ENCODE data around the gene GRIP1. TPM values are rescaled to one million over a fixed set of nuclear protein-coding genes. Genes with fewer than 3 reads are reported as not detected.

GRIP1 gene, protein sequence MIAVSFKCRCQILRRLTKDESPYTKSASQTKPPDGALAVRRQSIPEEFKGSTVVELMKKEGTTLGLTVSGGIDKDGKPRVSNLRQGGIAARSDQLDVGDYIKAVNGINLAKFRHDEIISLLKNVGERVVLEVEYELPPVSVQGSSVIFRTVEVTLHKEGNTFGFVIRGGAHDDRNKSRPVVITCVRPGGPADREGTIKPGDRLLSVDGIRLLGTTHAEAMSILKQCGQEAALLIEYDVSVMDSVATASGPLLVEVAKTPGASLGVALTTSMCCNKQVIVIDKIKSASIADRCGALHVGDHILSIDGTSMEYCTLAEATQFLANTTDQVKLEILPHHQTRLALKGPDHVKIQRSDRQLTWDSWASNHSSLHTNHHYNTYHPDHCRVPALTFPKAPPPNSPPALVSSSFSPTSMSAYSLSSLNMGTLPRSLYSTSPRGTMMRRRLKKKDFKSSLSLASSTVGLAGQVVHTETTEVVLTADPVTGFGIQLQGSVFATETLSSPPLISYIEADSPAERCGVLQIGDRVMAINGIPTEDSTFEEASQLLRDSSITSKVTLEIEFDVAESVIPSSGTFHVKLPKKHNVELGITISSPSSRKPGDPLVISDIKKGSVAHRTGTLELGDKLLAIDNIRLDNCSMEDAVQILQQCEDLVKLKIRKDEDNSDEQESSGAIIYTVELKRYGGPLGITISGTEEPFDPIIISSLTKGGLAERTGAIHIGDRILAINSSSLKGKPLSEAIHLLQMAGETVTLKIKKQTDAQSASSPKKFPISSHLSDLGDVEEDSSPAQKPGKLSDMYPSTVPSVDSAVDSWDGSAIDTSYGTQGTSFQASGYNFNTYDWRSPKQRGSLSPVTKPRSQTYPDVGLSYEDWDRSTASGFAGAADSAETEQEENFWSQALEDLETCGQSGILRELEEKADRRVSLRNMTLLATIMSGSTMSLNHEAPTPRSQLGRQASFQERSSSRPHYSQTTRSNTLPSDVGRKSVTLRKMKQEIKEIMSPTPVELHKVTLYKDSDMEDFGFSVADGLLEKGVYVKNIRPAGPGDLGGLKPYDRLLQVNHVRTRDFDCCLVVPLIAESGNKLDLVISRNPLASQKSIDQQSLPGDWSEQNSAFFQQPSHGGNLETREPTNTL
- total RNA-seq: not detected in 2 replicates

DNA sequence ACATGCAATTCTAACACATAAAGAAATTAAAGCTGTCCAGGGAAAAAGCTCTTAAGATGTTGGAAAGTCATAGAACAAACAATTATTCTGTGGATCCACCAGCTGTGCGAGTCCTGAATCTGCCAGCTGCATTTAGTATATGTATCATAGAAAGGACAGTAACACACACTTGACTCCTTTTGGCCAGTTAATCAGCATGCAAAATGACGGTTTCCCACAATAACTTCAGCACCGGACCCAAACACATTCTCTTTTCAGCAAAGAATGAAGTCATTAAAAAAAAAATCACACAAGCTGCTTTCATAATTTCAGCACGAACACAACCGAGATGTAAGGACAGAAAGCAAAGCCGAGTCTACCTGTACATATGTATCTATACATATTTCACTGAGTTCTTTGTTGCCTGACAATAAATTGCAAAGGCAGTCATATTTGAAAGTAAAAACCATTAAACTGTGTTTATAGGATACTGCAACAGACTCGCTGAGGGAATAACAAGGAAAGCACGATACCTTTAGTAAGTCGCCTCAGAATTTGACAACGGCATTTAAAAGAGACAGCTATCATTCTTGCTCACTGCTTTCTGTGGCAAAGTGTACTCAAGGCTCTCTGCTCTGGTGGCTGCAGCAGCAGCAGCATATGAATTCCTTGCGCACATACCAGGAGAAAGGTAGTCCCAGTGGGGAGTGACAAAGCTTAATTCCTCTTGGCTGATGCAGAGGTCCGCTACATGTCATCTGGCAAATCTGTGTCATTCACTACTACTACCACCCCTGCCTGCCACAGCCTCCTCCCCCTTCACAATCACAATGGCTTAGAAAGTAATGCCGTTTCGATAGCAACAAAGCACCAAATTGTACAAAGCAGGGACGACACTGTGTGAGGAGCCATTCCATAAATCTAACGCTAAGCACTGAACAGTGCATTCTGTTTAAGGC, at the start of gene GRIP1:
TSS of gene GRIP1 (minus strand) at position 739 of the 938 bp plus-strand sequence. CDS start at position 567, 172 bp downstream.
- DNase-seq (ENCODE audit: low spot score): no peak
- Mint-ChIP-seq H3K9me3 (no peaks in the 10 kb centered on the region), H3K4me3 (ENCODE audit: low read depth) (no peak within 1 kb of the TSS), H3K4me1 (ENCODE audit: low read depth) (no peaks in the 10 kb centered on the region), H3K27ac (no peak within 1 kb of the TSS), H3K36me3 (ENCODE audit: low read depth) (no peaks in the 10 kb centered on the region), H3K27me3 (ENCODE audit: low read depth) (peaks cover 20% of the 10 kb centered on the region)
- intact Hi-C loops (cut with micrococcal nuclease): no loop called here

DNA sequence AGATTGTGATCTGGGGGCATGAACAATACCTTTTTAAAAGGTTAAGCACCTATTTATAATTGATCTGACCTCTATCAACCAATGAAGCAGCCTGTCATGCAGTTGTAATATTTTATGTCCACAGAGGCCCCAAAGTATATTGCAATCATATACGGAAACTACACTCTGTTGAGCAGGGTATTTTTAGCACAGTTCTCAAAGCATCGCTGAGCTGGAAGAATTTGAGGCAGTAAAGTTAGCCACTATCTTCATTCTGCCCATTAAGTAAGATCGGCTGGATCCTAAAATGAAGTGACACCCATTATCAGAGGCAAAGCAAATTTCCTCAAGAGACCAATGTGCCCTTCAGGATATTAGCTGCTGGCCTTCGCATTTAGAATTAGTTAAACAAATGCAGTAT, 47.7 kb upstream of the GRIP1 start:
- no peak overlapping the region for H3K27ac Mint-ChIP-seq
- no peaks in the 10 kb centered on the region for H3K4me1 Mint-ChIP-seq (ENCODE audit: low read depth)
- H3K4me3 Mint-ChIP-seq (ENCODE audit: low read depth): no peak overlapping the region

DNA sequence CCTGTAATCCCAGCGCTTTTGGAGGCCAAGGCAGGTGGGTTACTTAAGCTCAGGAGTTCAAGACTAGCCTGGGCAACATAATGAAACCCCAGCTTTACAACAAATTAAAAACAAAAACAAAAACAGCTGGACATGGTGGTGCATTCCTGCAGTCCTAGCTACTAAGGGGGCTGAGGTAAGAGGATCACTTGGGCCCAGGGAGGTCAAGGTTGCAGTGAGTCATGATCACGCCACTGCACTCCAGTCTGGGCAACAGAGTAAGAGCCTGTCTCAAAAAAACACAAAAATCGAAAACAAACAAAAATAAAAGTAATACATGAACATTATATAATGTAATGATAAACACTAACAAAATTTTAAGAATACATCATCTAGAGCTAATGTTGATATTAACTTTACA, 46.2 kb upstream of the GRIP1 start:
- H3K9me3 Mint-ChIP-seq: no peaks in the 10 kb centered on the region
- peaks cover 5% of the 10 kb centered on the region for H3K27me3 Mint-ChIP-seq (ENCODE audit: low read depth)
- no peak for DNase-seq (ENCODE audit: low spot score)
- H3K27ac Mint-ChIP-seq: no peak overlapping the region
- no peaks in the 10 kb centered on the region for H3K4me1 Mint-ChIP-seq (ENCODE audit: low read depth)
- no peak overlapping the region for H3K4me3 Mint-ChIP-seq (ENCODE audit: low read depth)
- intact Hi-C loops (cut with micrococcal nuclease): no loop called here
- no peaks in the 10 kb centered on the region for H3K36me3 Mint-ChIP-seq (ENCODE audit: low read depth)

More for the DNA sequence above, 47.7 kb upstream of the GRIP1 start:
- H3K27me3 Mint-ChIP-seq (ENCODE audit: low read depth): peaks cover 7% of the 10 kb centered on the region
- DNase-seq (ENCODE audit: low spot score): no peak
- H3K9me3 Mint-ChIP-seq: no peaks in the 10 kb centered on the region
- intact Hi-C loops (cut with micrococcal nuclease): no loop called here
- no peaks in the 10 kb centered on the region for H3K36me3 Mint-ChIP-seq (ENCODE audit: low read depth)

DNA sequence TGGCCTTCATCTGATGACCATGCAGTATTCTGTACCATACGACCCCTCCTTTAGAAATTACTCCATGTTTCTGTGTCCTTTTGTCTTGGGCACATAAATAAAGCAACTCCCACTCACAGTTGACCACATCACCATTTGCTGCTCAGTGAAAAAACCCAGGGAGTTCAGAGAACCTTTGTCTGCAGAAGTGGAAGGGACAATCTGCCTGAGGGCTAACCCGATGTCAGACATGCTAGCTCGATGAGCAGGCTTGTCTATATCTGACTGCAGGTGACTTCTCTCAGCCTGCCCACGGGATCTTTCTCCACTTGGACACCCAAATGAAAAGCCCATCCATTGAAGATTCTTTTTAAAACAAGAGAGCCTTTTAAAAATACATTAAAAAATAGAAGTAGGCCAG, 45.7 kb upstream of the GRIP1 start:
- no peaks in the 10 kb centered on the region for H3K36me3 Mint-ChIP-seq (ENCODE audit: low read depth)
- no peak for DNase-seq (ENCODE audit: low spot score)
- H3K9me3 Mint-ChIP-seq: no peaks in the 10 kb centered on the region
- peaks cover 5% of the 10 kb centered on the region for H3K27me3 Mint-ChIP-seq (ENCODE audit: low read depth)
- H3K4me1 Mint-ChIP-seq (ENCODE audit: low read depth): no peaks in the 10 kb centered on the region
- intact Hi-C loops (cut with micrococcal nuclease): no loop called here
- H3K4me3 Mint-ChIP-seq (ENCODE audit: low read depth): no peak overlapping the region
- no peak overlapping the region for H3K27ac Mint-ChIP-seq

DNA sequence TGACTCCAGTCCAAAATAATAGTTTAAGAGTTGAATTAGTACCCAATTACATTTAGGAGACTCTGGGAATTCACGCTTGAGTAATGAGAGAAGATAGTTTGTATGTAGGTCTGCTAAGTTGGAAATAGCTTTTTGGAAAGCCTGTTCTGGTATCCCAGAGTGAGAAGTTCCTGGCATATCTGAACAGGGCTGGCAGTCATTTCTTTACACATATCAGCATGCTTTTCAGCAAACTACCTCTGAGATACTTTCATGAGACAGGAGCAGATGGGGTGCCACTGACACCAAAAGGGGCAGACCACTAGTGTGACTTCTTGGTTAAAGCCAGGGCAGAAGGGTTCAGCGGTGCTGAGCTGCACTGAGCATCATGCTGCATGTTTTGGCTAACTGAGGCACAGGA, 45.1 kb upstream of the GRIP1 start:
- H3K27me3 Mint-ChIP-seq (ENCODE audit: low read depth): peaks cover 5% of the 10 kb centered on the region
- H3K9me3 Mint-ChIP-seq: no peaks in the 10 kb centered on the region
- no peak overlapping the region for H3K4me3 Mint-ChIP-seq (ENCODE audit: low read depth)
- no peaks in the 10 kb centered on the region for H3K36me3 Mint-ChIP-seq (ENCODE audit: low read depth)
- no peaks in the 10 kb centered on the region for H3K4me1 Mint-ChIP-seq (ENCODE audit: low read depth)
- no peak overlapping the region for H3K27ac Mint-ChIP-seq
- no peak for DNase-seq (ENCODE audit: low spot score)
- intact Hi-C loops (cut with micrococcal nuclease): no loop called here

DNA sequence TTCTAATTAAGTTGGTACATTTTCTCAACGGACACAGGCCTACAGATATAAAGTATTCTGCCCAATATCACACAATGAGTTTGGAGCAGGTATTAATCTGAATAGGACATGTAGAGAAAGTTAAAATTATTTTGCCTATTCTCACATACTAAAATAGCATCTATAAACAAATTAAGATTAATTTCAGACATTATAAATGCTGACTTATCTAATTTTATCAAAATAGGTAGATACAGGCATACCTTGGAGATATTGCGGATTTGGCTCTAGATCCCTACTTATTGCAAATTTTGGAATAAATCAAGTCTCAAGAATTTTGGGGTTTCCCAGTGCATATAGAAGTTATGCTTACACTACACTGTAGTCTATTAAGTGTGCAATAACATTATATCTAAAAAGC, 41.0 kb upstream of the GRIP1 start:
- H3K27ac Mint-ChIP-seq: no peak overlapping the region
- H3K27me3 Mint-ChIP-seq (ENCODE audit: low read depth): peaks cover 5% of the 10 kb centered on the region
- H3K4me3 Mint-ChIP-seq (ENCODE audit: low read depth): no peak overlapping the region
- H3K9me3 Mint-ChIP-seq: no peaks in the 10 kb centered on the region
- H3K4me1 Mint-ChIP-seq (ENCODE audit: low read depth): peaks cover under 1% of the 10 kb centered on the region
- DNase-seq (ENCODE audit: low spot score): no peak
- intact Hi-C loops (cut with micrococcal nuclease): no loop called here
- H3K36me3 Mint-ChIP-seq (ENCODE audit: low read depth): no peaks in the 10 kb centered on the region

DNA sequence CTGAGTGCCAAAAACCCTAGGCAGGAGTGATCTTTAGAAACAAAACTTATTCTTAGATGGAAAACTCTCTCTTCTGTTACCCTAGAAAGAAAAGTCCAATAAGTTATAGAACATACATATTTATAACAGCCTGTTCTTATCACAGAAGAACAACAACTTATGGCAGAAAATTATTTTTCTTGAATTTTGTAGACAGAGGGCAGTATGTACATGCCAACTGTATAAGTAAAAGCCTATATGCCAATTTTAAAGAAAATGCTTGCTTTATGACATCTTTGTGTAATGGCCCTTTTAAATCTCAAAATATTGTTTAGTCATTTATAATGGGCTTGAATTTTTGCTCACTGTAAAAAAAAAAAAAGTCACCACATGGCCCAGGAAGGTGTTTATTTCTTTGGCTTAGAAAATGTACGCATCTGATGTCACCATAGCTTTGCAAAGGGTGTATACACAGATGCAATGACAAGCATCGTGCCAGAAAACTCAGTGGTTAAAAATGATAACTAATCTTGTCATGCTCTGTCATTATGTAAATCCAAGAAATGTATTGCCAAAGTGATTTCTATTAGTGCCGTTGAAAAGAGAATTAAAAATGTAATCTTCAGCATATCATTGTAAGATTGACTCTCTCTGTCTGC, 38.3 kb upstream of the GRIP1 start:
- Mint-ChIP-seq H3K9me3 (no peaks in the 10 kb centered on the region), H3K36me3 (ENCODE audit: low read depth) (no peaks in the 10 kb centered on the region), H3K4me3 (ENCODE audit: low read depth) (no peak overlapping the region), H3K27ac (no peak overlapping the region), H3K4me1 (ENCODE audit: low read depth) (peaks cover 8% of the 10 kb centered on the region), H3K27me3 (ENCODE audit: low read depth) (peaks cover 4% of the 10 kb centered on the region)
- no peak for DNase-seq (ENCODE audit: low spot score)
- intact Hi-C loops (cut with micrococcal nuclease): no loop called here

DNA sequence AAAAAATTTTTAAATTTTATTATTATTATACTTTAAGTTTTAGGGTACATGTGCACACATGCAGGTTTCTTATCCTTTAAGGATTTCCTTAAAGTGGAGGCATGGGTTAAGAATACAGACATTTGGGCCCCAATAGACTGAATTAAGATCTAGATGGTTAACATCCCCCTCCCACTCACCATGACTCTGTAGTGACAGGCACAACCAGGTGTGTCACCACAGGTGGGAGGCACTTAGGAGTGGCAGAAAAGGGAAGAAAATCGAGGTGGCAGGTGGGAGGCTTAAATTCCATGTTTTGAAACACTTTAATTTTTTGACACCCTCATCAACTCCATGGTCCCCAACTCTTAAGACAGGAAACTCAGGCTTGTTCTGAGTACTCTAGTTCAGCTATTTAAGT, 37.6 kb upstream of the GRIP1 start:
- H3K9me3 Mint-ChIP-seq: no peaks in the 10 kb centered on the region
- intact Hi-C loops (cut with micrococcal nuclease): no loop called here
- peaks cover 8% of the 10 kb centered on the region for H3K4me1 Mint-ChIP-seq (ENCODE audit: low read depth)
- H3K36me3 Mint-ChIP-seq (ENCODE audit: low read depth): no peaks in the 10 kb centered on the region
- peaks cover 4% of the 10 kb centered on the region for H3K27me3 Mint-ChIP-seq (ENCODE audit: low read depth)
- no peak for DNase-seq (ENCODE audit: low spot score)
- H3K4me3 Mint-ChIP-seq (ENCODE audit: low read depth): no peak overlapping the region
- H3K27ac Mint-ChIP-seq: no peak overlapping the region

DNA sequence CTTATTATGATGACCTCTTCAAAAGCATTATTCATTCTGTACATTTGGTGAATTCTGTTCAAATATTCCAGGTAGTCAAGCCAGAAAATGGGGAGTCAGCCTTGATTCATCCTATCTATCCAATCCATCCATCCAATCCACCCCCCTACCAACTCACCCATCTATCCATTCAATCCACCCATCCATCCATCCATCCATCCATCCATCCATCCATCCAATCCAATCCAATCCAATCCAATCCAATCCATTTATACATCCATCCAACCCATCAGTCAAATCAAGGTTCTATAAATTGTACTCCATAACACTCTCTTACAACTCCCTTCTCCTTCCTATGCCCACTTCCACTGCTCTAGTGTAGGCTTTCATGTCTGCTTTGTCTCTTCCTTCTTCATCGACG, 35.8 kb upstream of the GRIP1 start:
- intact Hi-C loops (cut with micrococcal nuclease): no loop called here
- Mint-ChIP-seq H3K27me3 (ENCODE audit: low read depth) (peaks cover 4% of the 10 kb centered on the region), H3K4me3 (ENCODE audit: low read depth) (peak overlapping the region; percentile 1), H3K36me3 (ENCODE audit: low read depth) (no peaks in the 10 kb centered on the region), H3K27ac (no peak overlapping the region), H3K4me1 (ENCODE audit: low read depth) (peaks cover 8% of the 10 kb centered on the region), H3K9me3 (no peaks in the 10 kb centered on the region)
- no peak for DNase-seq (ENCODE audit: low spot score)

DNA sequence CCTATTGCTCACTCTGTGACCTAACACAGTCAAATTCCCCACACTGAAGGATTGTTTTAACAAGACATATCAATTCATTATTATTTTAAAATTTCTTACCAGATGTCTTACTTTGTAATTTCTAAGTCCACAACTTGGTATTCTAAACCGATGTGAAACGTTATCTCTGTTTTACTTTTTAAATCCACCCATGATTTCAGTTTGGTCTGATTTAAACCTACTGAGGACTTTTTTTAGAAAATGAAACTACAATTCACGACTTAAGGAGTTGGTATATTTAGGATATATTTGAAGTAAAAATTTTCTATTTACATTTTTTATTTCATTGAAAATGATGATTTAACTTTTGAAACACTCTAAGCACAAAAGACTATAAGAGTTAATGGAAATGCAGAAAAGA, 35.1 kb upstream of the GRIP1 start:
- Mint-ChIP-seq H3K27ac (no peak overlapping the region), H3K36me3 (ENCODE audit: low read depth) (no peaks in the 10 kb centered on the region), H3K9me3 (no peaks in the 10 kb centered on the region), H3K27me3 (ENCODE audit: low read depth) (peaks cover 8% of the 10 kb centered on the region), H3K4me1 (ENCODE audit: low read depth) (peaks cover 12% of the 10 kb centered on the region), H3K4me3 (ENCODE audit: low read depth) (no peak overlapping the region)
- intact Hi-C loops (cut with micrococcal nuclease): no loop called here
- no peak for DNase-seq (ENCODE audit: low spot score)

DNA sequence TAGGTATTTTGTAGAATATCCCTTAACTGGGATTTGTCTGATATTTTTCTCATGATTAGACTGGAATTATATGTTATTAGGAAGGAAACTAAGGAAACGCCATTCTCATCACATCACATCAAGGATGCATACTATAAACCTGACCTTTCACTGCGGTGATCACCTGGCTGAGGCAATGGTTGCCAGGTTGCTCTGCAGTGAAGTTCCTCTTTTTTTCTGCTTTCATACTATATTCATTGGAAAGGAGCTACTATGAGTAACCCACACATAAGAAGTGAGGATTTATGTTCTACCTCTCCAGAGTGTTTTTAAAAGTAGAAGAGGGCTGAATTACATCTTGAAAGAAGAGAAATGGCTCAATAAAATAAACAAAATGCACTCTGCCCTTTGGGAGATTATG, 31.0 kb upstream of the GRIP1 start:
- Mint-ChIP-seq H3K27ac (no peak overlapping the region), H3K4me3 (ENCODE audit: low read depth) (no peak overlapping the region), H3K36me3 (ENCODE audit: low read depth) (no peaks in the 10 kb centered on the region), H3K27me3 (ENCODE audit: low read depth) (peaks cover 12% of the 10 kb centered on the region), H3K9me3 (no peaks in the 10 kb centered on the region), H3K4me1 (ENCODE audit: low read depth) (peaks cover 13% of the 10 kb centered on the region)
- intact Hi-C loops (cut with micrococcal nuclease): no loop called here
- DNase-seq (ENCODE audit: low spot score): no peak

DNA sequence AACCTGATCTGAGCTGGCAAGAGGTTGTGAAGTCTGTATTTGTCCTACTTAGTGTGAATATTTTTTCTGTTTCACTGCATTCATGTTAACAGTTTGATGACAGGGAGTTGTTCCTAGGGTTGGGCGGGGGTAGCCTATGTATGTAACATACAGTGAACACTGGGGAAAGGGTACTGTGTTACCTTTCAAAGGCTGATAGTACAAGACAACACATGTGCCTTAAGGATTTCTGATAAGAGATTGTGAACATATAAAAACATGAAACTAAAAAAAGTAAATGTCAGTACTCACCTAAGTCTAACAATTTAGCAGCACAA, 30.5 kb upstream of the GRIP1 start:
- H3K27me3 Mint-ChIP-seq (ENCODE audit: low read depth): peaks cover 12% of the 10 kb centered on the region
- intact Hi-C loops (cut with micrococcal nuclease): no loop called here
- no peak for DNase-seq (ENCODE audit: low spot score)
- H3K4me1 Mint-ChIP-seq (ENCODE audit: low read depth): peaks cover 9% of the 10 kb centered on the region
- H3K36me3 Mint-ChIP-seq (ENCODE audit: low read depth): no peaks in the 10 kb centered on the region
- H3K9me3 Mint-ChIP-seq: no peaks in the 10 kb centered on the region
- no peak overlapping the region for H3K27ac Mint-ChIP-seq
- H3K4me3 Mint-ChIP-seq (ENCODE audit: low read depth): no peak overlapping the region
